ENCODE data around the gene IFT74.

- TF ChIP-seq CTCF (IDR thresholded peaks at IDR 0.05) (no peak), POLR2A (IDR thresholded peaks at IDR 0.05; ENCODE audit: low read depth) (no peak)
Observed at GRCh38 chr9:26935847-26936246, 20.4 kb upstream of the IFT74 start.
